CD4-positive, alpha-beta T cell treated with Interleukin-15 for 4 hours (primary cell): ENCODE measurements around the gene BTBD6.
"Not testable (repeated sequence)": the region's sequence is repeated elsewhere in the genome, so short reads cannot be mapped to it uniquely, and the experiment has no call there.

Experiments used
- DNase-seq: peaks from one replicate; pipeline ENCODE4 v3.0.0-alpha.2; 2020; ENCODE audit warnings: low spot score

The BTBD6 gene

GRCh38 chr14:105294142-105294597 lies 45.8 kb downstream of the BTBD6 start:
- peak; percentile 70 for DNase-seq

GRCh38 chr14:105297311-105297710 lies 49.0 kb downstream of the BTBD6 start:
- DNase-seq, result not testable (repeated sequence)

- DNase-seq, result no peak
Measured at GRCh38 chr14:105299654-105300541, 51.6 kb downstream of the BTBD6 start.
